SU-DHL-6 (cell line): ENCODE measurements around the gene CDKN2C.

Source experiments
- H2AFZ ChIP-seq: fragments of 200-600 bp; sonication (generic); 2 replicates; pipeline ENCODE4 v1.6.1; 2014; ENCODE audit warnings: low read depth, mild to moderate bottlenecking, moderate library complexity, mixed read lengths, antibody characterized with exemption, low read length; ENCODE audit not compliant: severe bottlenecking
- H3F3A ChIP-seq: fragments of 200-600 bp; shearing (Covaris generic); 2 replicates; pipeline ENCODE4 v1.6.0; 2016; ENCODE audit warnings: antibody characterized with exemption, mild to moderate bottlenecking; ENCODE audit not compliant: insufficient read depth
- H3K27ac ChIP-seq: fragments of 200-600 bp; sonication (generic); 2 replicates; pipeline ENCODE4 v1.5.1; 2016; ENCODE audit warnings: low read depth, mild to moderate bottlenecking, low read length, moderate library complexity, mixed read lengths
- H3K27me3 ChIP-seq: fragments of 200-600 bp; sonication (generic), shearing (Covaris generic); 2 replicates; pipeline ENCODE4 v1.6.0; 2014; ENCODE audit warnings: mild to moderate bottlenecking, low read length
- H3K36me3 ChIP-seq: fragments of 200-600 bp; sonication (generic); 2 replicates; pipeline ENCODE4 v1.6.1; 2014; ENCODE audit warnings: mild to moderate bottlenecking, low read length, mixed read lengths
- H3K4me2 ChIP-seq: fragments of 300-600, 200-600 bp; shearing (Covaris generic), sonication (generic); 2 replicates; pipeline ENCODE4 v1.6.0; 2014; ENCODE audit warnings: low read length, low read depth, mild to moderate bottlenecking; ENCODE audit not compliant: poor library complexity, severe bottlenecking
- H3K4me3 ChIP-seq: fragments of 200-600 bp; sonication (generic); 2 replicates; pipeline ENCODE4 v1.5.1; 2014; ENCODE audit warnings: antibody characterized with exemption, low read length, mild to moderate bottlenecking, mixed read lengths; ENCODE audit not compliant: insufficient read depth, poor library complexity, severe bottlenecking
- H3K79me2 ChIP-seq: fragments of 200-600 bp; sonication (generic); 2 replicates; pipeline ENCODE4 v1.6.1; 2014; ENCODE audit warnings: mild to moderate bottlenecking, low read length, moderate library complexity; ENCODE audit not compliant: insufficient read depth
- H3K9ac ChIP-seq: fragments of 200-600 bp; sonication (generic); 2 replicates; pipeline ENCODE4 v1.7.0; 2014; ENCODE audit warnings: mild to moderate bottlenecking, low read length
- H3K9me2 ChIP-seq: fragments of 200-600 bp; sonication (generic); replicated peaks from 2 replicates; pipeline ENCODE4 v1.6.1; 2014; ENCODE audit warnings: low read length; ENCODE audit not compliant: insufficient read depth
- H3K9me3 ChIP-seq: fragments of 200-600 bp; sonication (generic); 2 replicates; pipeline ENCODE4 v1.6.1; 2014; ENCODE audit warnings: low read length, mixed read lengths; ENCODE audit not compliant: insufficient read depth
- H4K20me1 ChIP-seq: fragments of 200-600 bp; sonication (generic); 2 replicates; pipeline ENCODE4 v1.6.1; 2014; ENCODE audit warnings: low read depth, mild to moderate bottlenecking, antibody characterized with exemption, low read length, moderate library complexity, mixed read lengths
- CTCF ChIP-seq: fragments of 200-600 bp; sonication (generic); IDR thresholded peaks from one replicate; pipeline ENCODE4 v1.5.1; 2017; ENCODE audit warnings: antibody characterized with exemption, mild to moderate bottlenecking, low read length, moderate library complexity; ENCODE audit not compliant: insufficient read depth, poor library complexity, severe bottlenecking
- EZH2phosphoT487 ChIP-seq: fragments of 200-600 bp; sonication (generic), shearing (Covaris generic); conservative IDR thresholded peaks from 2 replicates; pipeline ENCODE4 v1.6.1; 2018; ENCODE audit warnings: mild to moderate bottlenecking, antibody characterized with exemption, low read length, moderate library complexity, mixed read lengths

Gene CDKN2C

DNA sequence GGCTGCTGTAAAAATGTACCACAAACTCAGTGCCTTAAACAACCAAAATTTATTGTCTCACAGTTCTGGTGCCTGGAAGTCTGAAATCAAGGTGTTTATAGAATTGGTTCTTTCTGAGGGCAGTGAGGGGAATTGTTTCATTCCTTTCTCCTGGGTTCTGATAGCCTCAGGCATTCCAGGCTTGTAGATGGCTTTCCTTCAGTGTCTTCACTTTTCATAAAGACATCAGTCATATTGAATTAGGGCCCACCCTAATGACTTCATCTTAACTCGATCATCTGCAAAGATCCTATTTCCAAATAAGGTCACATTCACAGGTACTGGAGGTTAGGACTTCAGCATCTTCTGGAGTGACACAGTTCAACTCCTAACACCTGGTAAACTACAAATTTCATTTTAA, 15.0 kb downstream of the CDKN2C start:
- Histone ChIP-seq H3K27me3 (no peaks in the 10 kb centered on the region), H3K9ac (no peak overlapping the region), H3K36me3 (peaks cover 7% of the 10 kb centered on the region; the same call in 1 of the 2 replicates), H3K79me2 (peaks cover 57% of the 10 kb centered on the region), H3K9me2 (no peaks in the 10 kb centered on the region), H3K4me2 (no peak overlapping the region), H2AFZ (no peak overlapping the region), H3K27ac (no peak overlapping the region), H3F3A (peaks cover 18% of the 10 kb centered on the region; the same call in 1 of the 2 replicates), H3K9me3 (no peaks in the 10 kb centered on the region), H3K4me3 (no peak overlapping the region), H4K20me1 (peaks cover 3% of the 10 kb centered on the region; the same call in 1 of the 2 replicates)
- TF ChIP-seq CTCF (no peak), EZH2phosphoT487 (no peak)

DNA sequence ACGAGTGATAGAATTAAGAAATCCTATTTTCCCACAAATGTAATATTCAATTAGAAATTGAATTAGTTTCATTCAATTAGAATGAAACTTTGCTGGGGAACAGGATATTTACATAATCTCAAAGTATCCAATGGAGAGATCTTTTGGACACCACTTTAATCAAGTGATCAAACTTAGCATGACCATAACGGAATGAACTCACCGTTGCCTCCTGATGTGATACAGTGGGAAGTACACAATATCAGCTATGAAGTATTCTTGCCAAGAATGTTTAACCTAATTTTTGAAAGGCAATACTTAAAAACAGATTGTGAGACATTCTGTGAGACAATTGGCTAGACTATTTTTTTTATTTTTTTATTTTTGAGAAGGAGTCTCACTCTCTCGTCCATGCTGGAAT, 16.6 kb downstream of the CDKN2C start:
- Histone ChIP-seq H2AFZ (no peak overlapping the region), H3K27me3 (no peaks in the 10 kb centered on the region), H3F3A (peaks cover 3% of the 10 kb centered on the region; the same call in 1 of the 2 replicates), H3K9me3 (no peaks in the 10 kb centered on the region), H3K27ac (no peak overlapping the region), H3K79me2 (peaks cover 47% of the 10 kb centered on the region), H3K4me3 (no peak overlapping the region), H3K36me3 (peaks cover 3% of the 10 kb centered on the region; the same call in 1 of the 2 replicates), H3K9ac (no peak overlapping the region), H3K4me2 (no peak overlapping the region), H3K9me2 (no peaks in the 10 kb centered on the region), H4K20me1 (no peaks in the 10 kb centered on the region; the same call in 1 of the 2 replicates)
- TF ChIP-seq EZH2phosphoT487: no peak

DNA sequence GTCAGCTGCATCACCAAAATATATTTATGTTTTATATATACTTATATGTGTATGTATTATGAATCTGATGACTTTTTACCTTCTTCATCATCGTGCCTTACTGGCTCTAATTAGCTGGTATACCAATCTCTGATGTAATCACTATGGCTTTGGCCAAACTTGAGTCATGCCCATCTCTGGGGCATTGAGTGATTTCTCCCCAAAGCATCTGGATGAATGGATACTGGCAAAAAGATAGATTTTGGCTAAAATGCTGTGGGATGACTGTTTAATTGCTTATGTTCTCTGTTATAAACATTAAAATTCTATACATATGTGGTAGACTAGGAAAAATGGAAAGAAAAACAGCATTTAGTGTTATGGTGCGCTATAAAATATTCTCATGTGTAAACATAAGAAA, 19.6 kb downstream of the CDKN2C start:
- Histone ChIP-seq H3K9me2 (no peaks in the 10 kb centered on the region), H2AFZ (no peak overlapping the region), H4K20me1 (no peaks in the 10 kb centered on the region), H3K9me3 (no peaks in the 10 kb centered on the region), H3K36me3 (peaks cover 3% of the 10 kb centered on the region; the same call in 1 of the 2 replicates), H3K79me2 (peaks cover 28% of the 10 kb centered on the region), H3K4me3 (no peak overlapping the region), H3K9ac (no peak overlapping the region), H3K27ac (no peak overlapping the region), H3F3A (no peaks in the 10 kb centered on the region; the same call in 1 of the 2 replicates), H3K4me2 (no peak overlapping the region), H3K27me3 (no peaks in the 10 kb centered on the region)
- TF ChIP-seq CTCF: no peak
- TF ChIP-seq EZH2phosphoT487: no peak

- TF ChIP-seq CTCF: no peak
- TF ChIP-seq EZH2phosphoT487: no peak
- H3K9ac ChIP-seq: no peak overlapping the region
- no peaks in the 10 kb centered on the region for H3K27me3 ChIP-seq
- no peaks in the 10 kb centered on the region for H4K20me1 ChIP-seq
- no peak overlapping the region for H2AFZ ChIP-seq
- H3K9me3 ChIP-seq: no peaks in the 10 kb centered on the region
- no peak overlapping the region for H3K27ac ChIP-seq
- no peaks in the 10 kb centered on the region for H3K9me2 ChIP-seq
- H3F3A ChIP-seq: no peaks in the 10 kb centered on the region; the same call in 1 of the 2 replicates
- H3K79me2 ChIP-seq: peaks cover 14% of the 10 kb centered on the region; the same call in 1 of the 2 replicates
- H3K4me2 ChIP-seq: no peak overlapping the region
- peaks cover 3% of the 10 kb centered on the region; the same call in 1 of the 2 replicates for H3K36me3 ChIP-seq
- no peak overlapping the region for H3K4me3 ChIP-seq
Observed at GRCh38 chr1:50992532-50993318, 22.7 kb downstream of the CDKN2C start.
